ENCODE results near the gene TMEM234.

TMEM234 gene

GRCh38 chr1:32223683-32224082 is 1.5 kb upstream of the TMEM234 start:
- H3K4me3 ChIP-seq (ENCODE audit: low read depth, low read length), result peak overlapping the region; percentile 100
- no peak for DNase-seq (ENCODE audit: low read depth)
- TF ChIP-seq, protein P1, sequence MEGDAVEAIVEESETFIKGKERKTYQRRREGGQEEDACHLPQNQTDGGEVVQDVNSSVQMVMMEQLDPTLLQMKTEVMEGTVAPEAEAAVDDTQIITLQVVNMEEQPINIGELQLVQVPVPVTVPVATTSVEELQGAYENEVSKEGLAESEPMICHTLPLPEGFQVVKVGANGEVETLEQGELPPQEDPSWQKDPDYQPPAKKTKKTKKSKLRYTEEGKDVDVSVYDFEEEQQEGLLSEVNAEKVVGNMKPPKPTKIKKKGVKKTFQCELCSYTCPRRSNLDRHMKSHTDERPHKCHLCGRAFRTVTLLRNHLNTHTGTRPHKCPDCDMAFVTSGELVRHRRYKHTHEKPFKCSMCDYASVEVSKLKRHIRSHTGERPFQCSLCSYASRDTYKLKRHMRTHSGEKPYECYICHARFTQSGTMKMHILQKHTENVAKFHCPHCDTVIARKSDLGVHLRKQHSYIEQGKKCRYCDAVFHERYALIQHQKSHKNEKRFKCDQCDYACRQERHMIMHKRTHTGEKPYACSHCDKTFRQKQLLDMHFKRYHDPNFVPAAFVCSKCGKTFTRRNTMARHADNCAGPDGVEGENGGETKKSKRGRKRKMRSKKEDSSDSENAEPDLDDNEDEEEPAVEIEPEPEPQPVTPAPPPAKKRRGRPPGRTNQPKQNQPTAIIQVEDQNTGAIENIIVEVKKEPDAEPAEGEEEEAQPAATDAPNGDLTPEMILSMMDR (IDR thresholded peaks at IDR 0.05; ENCODE audit: control insufficient read depth, extremely low read depth, insufficient read depth), result peak; percentile 31; the same call in 1 of the 2 replicates

DNA sequence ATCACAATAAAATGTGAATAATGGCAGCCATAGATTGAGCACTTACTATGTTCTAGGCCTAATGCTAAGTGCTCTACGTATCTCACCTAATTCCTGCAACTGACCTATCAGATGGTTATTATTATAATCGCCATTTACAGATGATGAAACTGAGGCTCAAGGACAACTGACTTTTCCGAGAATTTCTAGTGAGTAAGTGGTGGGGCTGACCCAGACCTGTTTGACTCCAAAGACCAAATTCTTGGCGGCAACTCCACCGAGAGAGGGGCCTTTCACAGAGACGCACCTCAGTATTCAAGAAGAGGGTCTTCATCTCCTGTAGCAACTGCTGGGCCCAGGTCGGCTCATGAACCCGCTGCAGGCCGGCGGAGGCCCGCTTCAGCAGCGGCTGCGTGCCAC is 573 bp downstream of the TMEM234 start:
- H3K4me3 ChIP-seq (ENCODE audit: low read depth, low read length), result peak overlapping the region; percentile 100
- TF ChIP-seq, protein P1 (IDR thresholded peaks at IDR 0.05; ENCODE audit: control insufficient read depth, extremely low read depth, insufficient read depth), result no peak

DNA sequence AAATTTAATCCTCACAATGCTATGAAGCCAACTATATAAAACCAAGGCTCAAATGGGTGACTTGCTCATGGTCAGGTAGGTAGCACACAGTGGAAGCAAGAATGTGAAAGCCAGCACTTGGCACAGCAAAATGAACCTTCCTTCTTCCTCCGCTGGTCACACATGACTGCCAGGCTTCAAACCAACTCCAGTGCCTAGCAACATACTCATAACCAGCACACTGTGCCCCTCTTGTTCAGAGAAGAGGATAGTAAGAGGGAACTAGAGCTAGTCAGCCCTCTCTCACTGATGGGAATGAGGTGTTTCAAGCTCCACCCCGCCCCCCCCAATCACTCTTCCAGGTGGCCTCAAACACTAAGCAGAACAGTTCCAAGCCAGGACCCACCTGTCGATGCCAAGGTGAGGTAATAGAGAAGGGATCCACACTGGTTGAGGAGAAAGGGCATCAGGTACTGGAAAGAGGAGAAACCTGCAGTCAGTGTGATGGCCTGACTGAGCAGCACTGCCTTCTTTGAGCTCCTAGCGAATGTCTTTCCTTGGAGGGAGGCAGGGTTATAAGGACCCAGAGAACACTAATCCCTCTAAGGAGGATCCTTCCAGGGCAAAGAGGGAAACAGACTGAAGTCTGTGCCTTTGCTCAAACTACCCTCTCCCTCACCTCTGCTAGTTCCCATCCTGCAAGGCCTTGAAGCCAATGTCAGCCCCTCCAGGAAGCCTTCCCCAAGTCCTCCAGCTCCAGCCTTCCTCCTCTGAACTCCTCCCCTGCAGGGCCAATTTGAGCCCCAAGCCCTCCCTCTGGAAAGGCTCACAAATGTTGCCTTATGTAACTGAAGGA is 1.2 kb downstream of the TMEM234 start:
- H3K4me3 ChIP-seq (ENCODE audit: low read depth, low read length), result peak overlapping the region; percentile 100
- no peak for DNase-seq (ENCODE audit: low read depth)
- TF ChIP-seq, protein P1 (IDR thresholded peaks at IDR 0.05; ENCODE audit: control insufficient read depth, extremely low read depth, insufficient read depth), result no peak

More for the DNA sequence above, 573 bp downstream of the TMEM234 start:
- no peak for DNase-seq (ENCODE audit: low read depth)

GRCh38 chr1:32219022-32219421 is 3.1 kb downstream of the TMEM234 start:
- DNase-seq (ENCODE audit: low read depth), result no peak
- TF ChIP-seq, protein P1 (IDR thresholded peaks at IDR 0.05; ENCODE audit: control insufficient read depth, extremely low read depth, insufficient read depth), result no peak
- H3K4me3 ChIP-seq (ENCODE audit: low read depth, low read length), result no peak overlapping the region

DNA sequence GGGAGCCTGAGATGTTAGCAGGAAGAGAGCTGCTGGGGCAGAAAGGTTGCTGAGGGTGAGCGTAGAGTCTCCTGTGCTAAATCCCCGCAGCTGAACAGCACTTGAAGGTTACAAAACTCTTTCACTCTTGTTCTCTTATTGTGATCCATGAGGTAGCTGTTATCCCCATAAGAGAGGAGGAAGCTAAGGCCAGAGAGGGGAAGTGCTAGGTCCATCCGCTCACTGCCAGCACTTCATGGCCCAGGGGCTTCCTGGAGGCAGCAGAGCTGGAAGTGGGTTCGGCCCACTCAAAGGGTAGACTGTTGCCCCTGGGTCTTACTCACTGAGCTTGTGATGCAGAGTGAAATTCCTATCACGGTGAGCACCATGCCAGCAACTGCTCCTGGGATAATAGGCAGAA is 5.6 kb downstream of the TMEM234 start:
- TF ChIP-seq, protein P1 (IDR thresholded peaks at IDR 0.05; ENCODE audit: control insufficient read depth, extremely low read depth, insufficient read depth), result no peak
- no peak overlapping the region for H3K4me3 ChIP-seq (ENCODE audit: low read depth, low read length)
- no peak for DNase-seq (ENCODE audit: low read depth)

DNA sequence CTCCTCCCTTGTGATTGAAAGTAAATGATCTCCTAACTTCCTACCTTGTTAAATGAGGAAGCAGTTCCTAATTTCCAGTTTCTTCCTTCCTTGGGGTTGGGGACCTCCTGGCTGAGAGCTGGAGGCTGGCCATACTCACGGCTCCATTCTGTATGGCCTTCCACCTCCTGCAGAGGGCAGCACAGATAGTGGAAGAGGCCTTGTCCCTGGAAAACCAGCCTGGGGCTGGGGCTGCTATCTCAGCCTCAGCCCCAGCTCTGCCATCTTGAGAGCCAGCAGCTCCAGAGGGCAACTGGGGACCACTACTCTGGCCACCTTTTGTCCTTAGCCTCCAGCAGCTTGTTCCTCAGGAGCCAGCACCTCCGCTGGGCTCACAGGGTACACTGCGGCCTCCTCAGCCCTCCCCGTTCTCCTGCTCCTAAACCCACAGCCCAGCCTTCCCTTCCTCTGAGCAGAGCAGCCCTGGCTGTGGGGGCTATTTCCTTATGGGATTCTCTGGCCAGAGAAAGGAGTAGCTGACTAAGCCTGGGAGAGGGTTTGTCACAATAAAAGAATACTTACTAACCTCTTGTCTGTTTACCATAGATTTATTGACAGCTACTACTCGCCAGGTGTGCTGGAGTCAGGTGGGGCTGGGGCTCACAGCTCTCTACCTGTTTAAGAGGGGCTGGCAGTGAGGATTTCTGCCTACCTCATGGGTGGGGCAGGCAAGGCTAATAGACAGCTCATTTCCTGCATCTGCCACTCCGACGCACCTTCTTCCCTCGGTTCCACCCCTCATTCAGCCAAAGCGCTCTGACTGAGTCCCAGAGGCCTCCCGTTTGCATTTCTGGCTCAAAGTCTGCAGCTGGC is 6.3 kb downstream of the TMEM234 start:
- DNase-seq (ENCODE audit: low read depth), result no peak
- H3K4me3 ChIP-seq (ENCODE audit: low read depth, low read length), result no peak overlapping the region
- TF ChIP-seq, protein P1 (IDR thresholded peaks at IDR 0.05; ENCODE audit: control insufficient read depth, extremely low read depth, insufficient read depth), result peak; percentile 89
